ENCODE results near the gene ZBP1.

The ZBP1 gene, protein sequence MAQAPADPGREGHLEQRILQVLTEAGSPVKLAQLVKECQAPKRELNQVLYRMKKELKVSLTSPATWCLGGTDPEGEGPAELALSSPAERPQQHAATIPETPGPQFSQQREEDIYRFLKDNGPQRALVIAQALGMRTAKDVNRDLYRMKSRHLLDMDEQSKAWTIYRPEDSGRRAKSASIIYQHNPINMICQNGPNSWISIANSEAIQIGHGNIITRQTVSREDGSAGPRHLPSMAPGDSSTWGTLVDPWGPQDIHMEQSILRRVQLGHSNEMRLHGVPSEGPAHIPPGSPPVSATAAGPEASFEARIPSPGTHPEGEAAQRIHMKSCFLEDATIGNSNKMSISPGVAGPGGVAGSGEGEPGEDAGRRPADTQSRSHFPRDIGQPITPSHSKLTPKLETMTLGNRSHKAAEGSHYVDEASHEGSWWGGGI

DNA sequence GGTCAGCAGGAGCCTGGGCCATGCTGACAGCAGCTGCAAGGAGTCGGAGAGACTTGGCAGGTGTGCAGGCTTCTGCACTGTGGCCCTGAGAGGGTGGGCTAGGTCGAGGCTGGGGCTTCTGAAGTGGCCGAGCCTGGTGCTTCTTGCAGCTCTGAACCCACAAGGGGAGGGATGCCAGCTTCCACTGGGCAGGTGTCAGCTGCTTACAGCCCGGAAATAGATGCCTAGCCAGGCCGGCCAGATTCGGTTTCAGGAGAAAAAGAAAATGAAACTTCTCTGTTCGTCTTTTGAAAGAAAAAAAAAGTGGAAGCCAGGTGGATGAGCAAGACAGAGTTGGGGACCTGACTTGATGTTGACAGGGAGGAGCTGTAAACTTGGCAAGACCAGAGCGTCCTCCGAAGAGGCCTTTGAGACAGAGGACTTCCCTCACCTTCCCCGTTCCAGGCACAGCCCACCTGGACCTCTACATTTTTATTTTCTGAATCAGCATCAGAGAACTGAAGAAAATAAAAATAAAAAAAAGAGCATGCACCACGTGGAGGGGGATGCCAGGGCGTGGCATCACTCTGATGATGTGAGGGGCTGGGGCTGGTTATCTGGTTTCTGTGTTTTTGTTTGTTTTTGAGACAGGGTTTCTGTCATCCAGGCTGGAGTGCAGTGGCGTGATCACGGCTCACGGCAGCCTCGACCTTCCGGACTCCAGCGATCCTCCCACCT is at the start of gene ZBP1:
ZBP1 (minus strand) TSS at position 153 of the 717 bp plus-strand sequence; CDS start at position 22, 131 bp downstream.
- no peak for DNase-seq

DNA sequence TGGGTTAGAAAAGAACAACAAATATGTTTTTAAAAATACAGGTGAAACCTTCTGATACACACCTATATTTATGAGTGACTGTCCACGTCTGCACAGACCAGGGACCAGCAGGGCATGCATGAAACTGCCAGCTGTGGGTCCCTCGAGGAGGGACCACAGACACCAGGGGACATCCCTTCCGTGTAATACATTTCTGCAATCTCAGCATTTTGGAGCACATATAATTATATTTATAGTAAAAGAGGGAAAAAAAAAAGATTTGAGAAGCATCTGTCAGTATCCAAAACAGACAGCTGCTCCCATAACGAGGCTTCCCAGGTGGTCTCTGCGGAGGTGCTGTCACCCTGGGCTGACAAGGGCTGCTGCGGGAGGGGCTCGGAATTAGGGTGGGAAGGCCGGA is 49.4 kb upstream of the ZBP1 start:
- DNase-seq, result no peak

DNA sequence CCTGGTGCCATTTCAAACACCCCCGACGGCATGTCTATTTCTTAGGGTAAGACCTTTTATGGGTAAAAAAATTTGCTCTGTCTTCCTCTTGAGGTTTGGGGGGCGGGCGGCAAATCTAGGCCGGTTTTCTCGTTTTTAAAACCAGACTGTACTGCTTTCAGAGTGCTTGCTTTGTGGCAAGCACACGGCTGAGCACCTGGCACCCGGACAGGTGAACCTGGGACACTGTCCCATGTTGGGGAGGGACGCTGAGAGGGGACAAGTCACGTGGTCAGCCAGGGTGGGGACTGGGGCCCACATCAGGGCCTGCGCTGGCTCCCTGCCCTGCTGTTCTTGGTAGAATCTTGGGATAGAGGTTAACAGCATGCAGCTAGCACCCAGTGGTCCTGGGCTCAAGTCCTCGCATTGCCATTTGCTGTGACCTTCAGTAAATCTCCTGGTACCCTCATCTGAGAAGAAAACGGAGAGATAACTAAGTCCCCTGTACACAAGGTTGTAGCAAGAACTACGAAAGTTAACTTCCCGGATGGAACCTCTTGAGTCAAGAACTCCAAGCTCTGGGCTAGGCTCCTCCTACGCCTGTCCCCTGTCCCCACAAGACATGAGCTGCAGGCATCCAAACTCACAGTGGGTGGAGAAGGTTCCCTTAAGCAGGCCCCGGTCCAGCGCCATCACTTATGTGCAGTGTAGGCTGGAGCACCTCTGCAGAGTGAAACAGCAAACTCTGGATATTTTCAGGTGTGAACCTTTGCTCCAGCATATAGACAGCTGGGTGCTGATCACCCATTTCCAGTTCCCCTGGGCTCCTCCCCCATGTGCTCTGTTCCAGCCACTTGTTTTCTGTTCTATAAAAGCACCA is 47.9 kb upstream of the ZBP1 start:
- no peak for DNase-seq

DNA sequence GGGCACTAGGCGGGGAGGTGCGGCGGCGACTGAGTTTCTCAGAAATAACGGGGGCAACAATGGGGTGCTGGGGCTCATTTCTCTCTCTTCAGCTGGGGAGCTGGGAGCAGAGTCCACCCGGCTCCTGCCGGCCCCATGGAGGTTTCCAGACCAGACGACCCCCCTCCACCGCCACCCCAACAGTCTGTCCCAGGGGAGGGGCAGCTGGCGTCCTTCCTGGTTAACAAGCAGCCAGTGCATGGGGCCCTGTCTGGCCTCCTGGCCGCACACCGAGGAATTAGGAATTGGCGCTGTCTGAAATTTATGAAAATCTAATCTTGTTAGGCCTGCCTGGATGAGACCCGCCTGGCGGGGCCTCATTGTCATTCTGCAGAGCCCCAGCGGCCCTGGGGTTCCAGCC is 47.2 kb upstream of the ZBP1 start:
- DNase-seq, result no peak

DNA sequence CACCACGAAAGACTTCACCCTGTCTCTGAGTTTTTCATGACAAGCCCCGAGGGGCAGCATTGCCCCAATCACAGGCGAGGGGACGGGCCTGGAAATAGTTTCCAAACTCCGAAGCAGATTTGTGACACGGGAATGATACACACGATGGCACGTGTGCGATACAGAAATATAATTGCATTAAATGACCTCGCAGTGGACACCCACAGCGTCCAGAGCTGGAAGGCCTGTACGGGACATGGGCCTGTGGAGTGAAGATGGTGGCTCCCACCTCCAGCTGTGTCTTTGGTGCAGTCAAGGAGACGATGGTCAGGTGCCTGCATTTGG is 46.6 kb upstream of the ZBP1 start:
- DNase-seq, result no peak

DNA sequence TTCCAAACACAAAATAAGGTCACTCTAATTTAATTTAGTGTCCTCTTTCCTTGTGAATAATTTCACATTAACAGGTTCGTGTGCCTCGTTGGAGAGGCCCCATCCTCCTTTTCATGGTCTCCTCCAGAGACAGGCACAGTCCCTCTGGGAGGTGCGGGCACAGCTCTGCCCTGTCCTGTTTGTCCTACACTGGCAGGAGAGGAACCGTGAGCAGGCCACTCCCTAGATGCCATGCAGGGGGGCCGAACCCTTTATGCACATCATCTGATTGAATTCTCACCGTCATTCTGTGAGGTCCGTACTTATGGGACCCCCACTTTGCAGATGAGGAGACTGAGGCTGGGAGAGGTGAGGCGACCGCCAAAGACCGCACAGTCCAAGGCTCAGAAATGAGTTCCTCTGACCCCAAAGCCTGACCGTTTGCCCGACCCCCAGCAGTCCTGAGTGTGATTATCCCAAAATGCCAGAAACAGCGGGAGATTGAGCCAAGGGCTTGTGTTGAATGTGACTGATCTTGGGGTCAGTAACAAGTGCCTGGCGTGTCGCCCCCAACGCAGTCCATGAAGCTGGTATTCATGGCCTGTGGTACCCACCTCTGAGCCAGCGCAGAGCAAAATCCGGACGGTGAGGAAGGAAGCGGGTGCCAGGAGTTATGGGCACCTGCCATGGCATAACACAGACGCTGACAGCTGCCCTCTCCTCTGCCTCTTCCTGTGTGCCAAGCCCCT is 46.0 kb upstream of the ZBP1 start:
- no peak for DNase-seq

DNA sequence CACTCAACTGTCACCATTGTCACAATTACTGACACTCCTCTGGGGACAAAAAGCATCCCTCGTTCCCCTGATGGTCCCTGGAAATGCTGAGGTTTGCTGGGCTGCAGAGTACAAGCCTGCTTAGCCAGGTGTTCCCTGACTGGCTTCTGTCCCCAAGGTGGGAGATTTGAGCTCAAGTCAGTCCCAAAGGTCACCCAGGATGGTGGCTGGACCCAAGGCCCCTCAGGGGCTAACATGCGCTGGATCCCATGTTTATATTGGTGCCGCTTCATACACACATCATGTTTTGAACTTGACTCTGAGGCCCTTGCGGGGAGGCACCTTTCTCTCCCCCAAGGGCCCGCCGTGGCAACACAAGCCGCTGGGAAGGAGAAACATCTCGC is 45.4 kb upstream of the ZBP1 start:
- no peak for DNase-seq

DNA sequence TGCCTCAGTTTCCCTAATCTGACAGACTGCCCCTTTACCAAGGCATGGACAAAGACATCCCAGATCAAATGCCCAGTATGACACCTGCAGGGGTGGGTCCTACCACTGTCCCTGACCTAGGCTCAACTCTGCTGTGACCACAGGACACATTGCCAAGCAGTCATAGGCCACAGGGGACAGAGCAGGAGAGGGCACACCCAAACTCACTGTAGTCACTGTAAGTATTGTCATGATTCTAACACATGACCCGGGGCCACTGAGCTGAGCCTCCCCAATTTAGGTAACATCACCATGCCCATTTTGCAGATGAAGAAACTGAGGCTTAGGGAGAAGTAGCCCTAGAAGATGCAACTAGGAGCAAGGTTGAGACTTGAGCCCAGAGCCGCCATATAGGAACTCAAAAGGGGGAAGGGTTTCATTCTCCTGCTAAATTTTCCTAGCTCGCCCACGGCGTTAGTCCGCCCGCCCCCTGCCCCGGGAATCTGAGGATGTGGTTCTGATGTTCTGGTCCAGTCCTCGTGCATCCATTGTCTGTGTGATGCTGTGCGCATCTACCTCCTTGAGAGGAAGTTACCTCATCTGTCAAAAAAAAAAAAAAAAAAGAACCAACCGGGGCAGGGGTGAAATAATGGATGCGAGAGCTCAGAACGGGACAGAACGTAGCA is 44.8 kb upstream of the ZBP1 start:
- no peak for DNase-seq

DNA sequence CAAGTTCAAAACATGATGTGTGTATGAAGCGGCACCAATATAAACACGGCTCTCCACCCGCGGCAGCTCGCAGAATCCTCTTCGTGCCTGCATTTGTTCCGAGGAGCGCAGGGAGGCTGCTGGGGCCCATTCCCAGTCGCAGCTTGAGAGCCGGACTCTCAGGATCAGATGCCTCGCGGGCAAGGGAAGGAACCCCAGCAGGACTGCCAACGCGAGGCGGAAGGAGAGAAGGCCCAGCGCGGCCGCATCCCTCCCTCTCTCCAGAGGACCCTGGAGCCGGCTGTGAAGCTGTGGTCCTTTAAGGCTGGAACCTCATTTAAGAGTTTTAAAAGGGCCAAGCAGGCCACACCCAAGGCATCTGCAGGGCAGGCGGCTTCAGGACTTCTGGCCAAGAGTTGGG is 44.2 kb upstream of the ZBP1 start:
- DNase-seq, result no peak

DNA sequence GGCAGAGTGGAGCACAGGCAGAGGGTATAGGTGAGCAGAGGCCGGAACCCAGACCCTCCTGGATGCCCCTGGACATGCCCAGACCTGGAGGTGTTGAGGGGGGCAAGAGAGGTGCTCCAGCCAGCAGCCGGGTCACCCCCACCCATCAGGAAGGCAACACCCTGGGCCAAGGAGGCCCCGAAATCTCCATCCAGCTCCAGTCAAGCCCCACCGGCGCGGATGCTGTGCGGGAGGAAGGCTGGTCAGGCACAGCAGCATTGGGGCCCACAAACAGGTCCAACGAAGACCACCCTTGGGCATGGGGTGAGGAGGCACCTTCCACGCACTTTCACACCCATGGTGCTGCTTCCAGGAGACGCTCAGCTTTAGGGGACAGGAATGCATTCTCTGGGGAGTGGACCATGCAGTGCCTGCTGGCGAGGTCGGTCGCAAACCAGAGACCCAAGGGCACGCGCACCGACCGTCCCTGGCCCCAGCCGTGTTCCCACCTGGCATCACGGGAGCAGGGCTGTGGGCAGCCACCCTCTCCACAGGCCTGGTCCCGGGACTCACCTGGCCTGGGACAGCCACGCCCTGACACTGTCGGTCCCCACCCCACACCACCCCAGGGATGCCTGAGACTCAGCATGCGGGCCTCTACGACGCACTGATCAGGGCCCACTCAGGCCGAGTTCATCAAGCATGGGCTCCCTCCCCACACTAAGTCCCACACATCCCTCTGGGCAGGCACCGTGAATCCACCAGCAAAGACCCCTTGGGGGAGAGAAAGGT is 43.6 kb upstream of the ZBP1 start:
- DNase-seq, result no peak

DNA sequence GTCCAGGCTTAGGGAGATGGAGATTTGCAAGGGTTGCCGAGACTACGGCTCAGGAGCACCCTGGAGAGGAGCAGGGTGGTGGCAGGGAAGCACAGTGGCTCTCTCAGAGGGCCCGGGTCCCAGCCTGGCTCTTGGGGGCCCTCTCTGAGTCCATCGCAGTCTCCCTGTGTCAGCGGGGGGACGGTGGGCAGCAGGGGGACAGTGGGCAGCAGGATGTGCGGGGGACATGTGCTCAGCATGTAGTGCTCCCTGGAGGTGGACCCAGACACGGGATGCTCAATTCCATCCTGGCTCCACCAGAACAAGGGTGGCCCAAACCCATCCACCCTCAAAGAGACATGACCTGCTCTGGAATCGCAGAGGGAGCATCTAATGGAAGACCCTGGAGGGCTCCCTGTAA is 43.0 kb upstream of the ZBP1 start:
- DNase-seq, result no peak

DNA sequence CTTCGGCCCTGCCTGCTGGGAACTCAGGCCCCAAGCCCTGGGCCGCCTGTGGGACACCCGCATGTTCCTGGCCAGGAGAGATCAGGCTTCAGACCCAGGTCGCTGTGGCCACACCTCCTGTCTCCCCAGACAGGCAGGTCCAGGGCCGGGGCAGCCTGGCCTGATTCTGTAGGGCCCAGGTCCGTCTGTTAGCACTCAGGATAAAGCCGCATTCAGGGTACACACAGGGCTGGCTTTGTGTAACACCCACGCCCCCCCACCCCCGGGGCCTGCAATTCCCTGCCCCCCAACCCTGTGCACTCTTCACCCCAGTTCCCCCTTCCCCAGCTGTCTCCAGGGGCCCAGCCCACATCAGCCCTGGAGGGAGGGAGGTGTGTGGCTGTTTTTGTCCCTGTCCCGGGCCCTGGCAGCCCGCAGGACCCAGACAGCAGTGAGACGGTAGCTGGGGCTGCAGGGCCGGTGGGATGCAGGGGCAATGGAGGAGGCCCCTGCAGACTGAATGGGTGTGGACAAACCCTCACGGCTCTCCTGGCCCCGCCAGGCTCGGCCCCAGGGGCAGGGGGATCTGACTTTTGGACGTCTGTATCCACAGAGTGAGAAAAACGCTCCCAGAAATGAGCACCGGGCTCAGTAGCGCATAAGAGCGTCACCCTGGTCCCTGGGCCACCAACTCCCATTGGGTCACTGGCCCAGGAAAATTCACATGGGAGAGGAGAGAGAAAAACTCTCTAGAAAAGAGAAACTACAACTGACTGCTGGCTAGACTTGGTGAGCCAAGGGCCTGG is 42.4 kb upstream of the ZBP1 start:
- no peak for DNase-seq

DNA sequence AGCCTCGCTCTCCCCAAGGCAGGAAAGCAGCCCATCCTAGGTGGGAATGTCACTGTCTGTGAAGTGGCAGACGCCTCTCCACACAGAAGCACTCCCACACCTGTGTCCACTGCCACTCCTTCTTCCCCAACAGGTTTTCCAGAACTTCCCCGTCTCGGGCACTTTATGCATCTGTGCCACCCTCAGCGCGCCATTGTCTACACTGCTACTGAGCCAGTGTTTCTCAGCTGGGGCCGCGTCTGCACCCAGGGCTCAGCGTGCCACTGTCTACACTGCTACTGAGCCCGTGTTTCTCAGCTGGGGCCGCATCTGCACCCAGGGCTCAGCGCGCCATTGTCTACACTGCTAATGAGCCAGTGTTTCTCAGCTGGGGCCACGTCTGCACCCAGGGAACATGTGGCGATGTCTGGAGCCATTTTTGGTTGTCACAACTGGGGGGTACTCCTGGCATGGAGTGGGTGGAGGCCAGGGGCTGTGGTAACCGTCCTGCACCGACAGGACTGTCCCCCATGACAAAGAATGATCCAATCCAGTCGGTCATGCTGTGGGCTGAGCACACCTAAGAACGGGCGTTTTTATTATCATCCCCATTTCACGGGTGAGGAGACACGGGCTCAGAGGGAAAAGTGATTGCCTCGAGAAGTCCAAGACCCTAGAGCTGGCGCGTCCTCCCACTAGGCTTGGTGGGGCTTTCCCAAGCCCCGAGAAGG is 41.7 kb upstream of the ZBP1 start:
- no peak for DNase-seq

DNA sequence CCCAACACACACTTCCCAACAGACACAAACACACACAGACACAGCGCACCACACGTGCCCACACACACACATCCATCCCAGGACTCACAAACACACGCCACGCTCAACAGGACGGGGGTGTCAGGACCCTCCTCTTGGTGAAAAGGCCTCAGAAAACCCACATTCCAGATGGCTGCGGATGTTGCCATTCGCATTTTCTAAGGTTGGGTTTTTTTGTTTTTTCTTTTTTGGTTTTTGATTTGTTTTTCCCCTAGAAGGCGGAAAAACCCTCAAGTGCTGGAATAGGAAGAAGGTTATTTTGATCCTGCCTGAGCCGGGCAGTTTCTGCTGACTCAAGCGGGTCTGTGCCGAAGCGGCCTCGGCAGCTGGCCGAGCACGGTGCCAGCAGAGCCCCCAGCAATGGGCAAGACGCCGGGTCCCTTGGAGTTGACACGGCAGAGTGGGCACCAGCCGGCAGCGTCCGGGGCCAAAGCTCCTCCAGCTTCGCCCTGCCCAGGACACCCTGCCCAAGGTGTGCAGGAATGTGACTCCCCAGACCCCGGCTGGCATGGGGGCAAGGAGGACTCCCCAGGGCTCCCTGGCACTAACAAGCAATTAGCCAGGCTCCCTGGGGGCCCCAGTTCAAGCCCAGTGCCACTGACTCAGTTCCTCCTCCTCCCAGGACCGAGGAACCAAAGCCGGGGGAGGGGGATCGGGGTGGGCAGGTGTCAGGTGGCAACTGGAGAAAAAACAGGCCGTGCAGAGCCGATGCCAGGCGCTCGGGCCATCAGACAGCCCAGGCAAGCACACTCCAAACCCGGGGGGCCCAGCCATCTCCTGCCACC is 40.9 kb upstream of the ZBP1 start:
- DNase-seq, result no peak

DNA sequence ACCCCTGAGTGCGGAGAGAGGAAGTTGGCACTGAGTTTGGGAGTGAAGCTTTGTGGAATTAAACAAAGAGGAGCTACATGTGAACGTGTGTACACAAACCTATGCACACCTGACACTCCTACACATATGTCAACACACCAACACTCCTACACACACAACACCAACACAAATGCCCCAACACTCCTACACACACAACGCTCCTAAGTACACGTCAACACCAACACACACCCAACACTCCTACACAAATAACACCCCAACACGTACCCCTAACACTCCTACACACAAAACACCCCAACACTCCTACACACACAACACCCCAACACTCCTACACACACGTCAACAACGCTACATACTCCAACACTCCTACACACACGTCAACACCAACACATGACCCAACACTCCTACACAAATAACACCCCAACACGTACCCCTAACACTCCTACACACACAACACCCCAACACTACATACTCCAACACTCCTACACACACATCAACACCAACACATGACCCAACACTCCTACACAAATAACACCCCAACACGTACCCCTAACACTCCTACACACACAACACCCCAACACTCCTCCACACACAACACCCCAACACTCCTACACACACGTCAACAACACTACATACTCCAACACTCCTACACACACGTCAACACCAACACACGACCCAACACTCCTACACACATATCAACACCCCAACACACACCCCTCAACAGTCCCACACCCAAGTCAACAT is 40.1 kb upstream of the ZBP1 start:
- no peak for DNase-seq

DNA sequence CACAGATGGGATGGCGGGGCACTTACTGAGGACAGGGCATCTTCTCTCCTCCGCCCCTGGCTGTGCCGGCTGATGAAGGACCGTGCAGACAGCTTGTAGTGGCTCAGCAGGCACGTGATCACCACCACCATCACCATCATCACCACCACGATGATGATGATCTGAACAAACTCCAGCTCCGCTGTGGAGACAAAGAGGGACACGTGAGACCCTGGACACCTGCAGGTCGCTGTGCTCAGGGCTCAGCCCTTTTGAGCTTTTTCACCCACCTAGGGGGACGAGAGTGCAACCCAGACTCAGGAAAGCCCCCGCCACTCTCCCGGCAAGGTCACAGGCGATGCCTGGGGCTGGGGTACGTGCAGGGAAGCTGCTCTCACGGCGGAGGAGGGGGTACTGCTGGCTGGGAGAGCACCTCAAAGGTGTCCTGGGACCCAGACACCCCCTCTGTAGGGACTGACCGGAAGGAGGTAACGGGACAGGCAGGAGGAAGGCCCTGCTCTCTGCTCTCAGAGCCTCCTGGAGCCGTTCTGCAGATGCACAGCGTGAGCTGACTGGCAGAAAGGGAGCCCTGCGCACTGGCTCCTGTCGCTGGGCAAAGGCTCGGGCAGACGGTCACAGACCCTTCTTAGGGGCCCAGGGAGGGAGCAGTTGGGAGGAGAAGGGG is 39.4 kb upstream of the ZBP1 start:
- no peak for DNase-seq

DNA sequence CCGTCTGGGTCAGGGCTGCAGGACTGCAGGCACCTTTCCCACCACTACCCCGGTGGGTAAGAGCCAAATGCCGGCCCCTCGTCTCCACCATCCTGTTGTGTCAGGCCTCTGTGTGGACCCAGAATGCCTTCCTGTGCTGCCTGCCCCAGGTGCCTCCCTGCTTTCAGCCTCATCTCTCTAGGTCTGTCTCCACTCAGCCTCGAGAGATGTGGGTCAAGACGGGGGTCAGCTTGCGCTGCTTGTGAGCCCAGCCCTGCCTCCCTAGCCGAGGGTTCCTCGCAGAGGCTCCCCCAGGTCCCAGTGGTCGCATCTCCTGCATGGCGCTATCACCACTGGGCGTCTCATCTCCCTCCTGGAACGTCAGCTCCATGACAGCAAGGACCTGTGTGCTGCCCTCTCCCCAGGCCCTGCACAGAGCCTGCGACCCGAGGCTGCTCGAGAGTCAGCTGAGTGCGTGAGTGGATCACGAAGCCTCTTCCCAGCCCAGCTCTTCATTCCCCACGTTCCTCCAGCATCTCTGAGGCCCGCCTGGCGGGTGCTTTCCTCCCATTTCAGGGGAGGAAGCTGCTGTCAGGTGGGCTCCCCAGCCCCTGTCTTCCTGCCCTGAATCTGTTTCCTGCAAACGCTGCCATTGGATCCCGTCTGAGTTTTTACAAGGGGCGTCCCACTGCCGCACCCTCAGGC is 38.7 kb upstream of the ZBP1 start:
- DNase-seq, result no peak

All from hematopoietic multipotent progenitor cell treated with erythropoietin and hydrocortisone succinate and interleukin-3 and kit ligand, for 8 days (in vitro differentiated cells).